GM18519 (cell line): ENCODE results near the gene ESPN.
"Not testable (repeated sequence)": the region's sequence is repeated elsewhere in the genome, so short reads cannot be mapped to it uniquely, and the experiment has no call there.

ENCODE experiments used
- ATAC-seq: cut with Tn5 transposase; IDR thresholded peaks from one replicate; pipeline ENCODE4 v1.9.1; 2021; ENCODE audit warnings: mild to moderate bottlenecking, moderate library complexity; ENCODE audit not compliant: unreplicated experiment, low FRiP score

Gene ESPN

DNA sequence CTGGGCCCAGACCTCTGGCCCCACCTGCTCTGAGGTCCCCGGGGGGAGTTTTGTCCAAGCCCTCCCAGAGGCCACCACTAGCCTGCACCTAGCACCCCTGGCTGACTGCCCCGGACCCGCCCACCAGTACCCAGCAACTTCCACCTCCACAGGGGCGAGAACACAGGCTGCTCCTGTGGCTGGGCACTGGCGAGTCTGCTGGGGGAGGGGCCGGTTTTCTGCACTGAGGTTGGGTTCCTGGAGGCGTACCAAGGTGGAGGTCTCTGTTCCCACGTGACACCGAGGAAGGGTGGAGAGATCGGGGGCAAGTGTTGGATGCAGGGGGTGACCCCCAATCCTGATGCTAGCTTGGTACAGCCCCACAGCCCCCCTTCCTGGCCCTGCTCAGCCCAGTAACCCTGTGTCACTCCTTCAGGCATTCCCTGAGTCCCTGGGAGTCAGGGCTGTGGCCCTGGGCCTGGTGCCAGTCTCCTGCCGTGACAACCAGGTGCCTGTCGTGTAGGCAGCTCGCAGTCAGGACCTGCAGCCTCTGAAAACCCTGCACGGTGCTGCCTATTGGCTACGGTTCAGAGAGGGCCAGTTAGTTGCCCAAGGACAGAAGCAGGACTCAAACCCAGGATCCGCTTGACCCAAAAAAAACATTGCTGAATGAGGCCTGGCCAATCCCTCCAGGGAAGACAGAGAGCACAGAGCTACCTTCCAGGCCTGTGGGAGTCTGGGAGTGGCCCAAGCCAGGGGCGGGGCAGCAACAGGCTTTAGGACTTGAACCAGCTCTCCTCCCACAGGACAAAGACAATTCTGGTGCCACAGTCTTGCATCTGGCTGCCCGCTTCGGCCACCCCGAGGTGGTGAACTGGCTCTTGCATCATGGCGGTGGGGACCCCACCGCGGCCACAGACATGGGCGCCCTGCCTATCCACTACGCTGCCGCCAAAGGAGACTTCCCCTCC is 3.1 kb downstream of the ESPN start:
- no peak for ATAC-seq

DNA sequence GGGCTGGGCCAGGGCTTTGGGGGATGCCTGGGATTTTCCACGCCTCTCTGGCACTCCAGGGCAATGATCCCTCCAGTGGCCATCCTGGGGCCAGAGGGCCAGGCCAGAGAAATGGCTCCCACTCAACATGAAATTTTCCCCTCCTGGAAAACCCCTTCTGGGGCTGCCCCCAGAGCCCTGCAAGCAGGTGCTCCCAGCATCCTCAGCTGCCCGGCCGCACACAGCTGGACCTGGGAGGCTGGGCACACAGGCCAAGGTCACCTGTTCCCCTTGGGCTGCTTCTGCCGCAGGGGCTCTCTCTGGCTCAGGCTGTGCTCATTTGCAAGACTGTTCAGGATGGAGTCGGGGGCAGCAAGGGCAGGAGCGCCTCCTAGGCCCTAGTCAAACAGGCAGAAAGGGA is 3.9 kb downstream of the ESPN start:
- not testable (repeated sequence) for ATAC-seq

DNA sequence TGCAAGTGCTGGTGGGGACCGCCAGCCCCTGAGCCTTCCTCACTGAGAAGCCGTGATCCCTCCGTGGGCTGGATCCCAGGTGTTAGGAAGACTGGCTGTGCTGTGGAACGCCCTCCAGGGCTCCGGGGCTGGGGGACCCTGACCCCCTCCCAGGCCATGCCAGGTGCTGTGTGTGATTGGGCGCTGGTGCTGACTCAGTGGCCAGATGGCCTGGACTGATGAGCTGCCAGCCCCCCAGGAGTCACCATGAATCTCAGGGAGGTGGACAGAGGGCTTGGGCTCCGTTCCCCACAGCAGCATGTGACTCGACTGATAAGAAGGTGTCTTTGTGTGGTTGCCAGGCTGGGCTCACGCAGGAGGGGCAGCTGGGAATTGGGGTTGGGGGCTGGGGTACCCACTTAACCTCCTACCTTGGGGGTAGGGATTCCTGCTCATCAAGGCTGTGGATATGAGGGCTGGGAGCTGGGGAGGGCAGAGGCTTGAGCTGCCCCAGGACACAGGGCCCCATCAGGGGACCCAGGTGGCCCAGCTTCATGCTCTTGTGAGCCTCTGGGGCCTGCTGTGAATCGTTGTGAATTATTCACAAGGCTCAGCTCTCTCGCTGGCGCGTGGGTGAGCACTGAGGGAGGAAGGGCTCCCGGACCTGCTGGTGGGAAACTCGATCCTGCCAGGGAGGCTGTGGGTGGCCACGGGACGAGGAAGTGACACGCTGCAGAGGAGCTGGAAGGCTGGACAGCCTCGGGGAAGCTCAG is 5.3 kb downstream of the ESPN start:
- ATAC-seq, result not testable (repeated sequence)

DNA sequence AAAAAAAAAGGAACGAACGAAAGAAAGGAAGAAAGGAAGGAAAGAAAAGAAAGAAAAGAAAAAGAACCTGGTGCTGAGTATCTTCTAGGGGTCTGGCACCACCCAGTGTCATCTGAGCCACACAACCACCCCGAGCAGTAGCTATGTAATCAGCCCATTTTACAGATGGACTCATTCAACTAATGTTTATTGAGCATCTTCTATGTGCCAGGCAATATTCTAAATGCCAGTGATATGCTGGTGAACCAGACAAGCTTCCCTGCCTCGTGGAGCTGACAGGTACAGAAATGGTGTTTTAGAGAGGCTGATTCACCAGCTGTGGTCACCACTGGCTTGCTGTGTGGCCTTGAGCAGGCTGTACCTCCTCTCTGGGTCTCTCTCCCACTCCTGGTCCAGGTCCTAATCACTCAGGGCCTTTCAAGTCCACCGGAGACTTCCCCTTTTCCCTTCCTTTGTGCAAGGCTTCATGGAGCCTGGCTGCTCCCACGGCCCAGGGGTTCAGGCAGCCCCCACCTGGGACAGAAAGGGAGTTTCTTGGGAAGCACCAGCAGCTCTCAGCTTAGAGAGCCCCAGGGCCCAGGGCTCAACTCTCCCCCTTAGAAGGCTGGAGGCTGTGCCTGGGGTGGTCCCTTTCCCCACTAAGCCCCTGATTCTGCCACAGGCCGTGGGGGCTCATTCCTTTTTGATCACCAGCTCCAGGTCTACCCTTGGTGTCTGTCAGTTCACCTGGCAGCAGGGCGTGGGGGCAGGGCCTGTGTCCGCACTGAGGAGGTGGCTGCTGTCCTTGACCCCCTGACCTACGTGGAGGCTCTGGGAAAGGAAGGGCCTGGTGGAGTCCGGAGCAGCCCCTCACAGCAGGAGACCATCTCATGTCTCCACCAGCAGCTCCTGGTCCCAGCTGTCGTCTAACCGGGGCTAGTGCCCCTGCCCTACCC is 7.3 kb downstream of the ESPN start:
- not testable (repeated sequence) for ATAC-seq

DNA sequence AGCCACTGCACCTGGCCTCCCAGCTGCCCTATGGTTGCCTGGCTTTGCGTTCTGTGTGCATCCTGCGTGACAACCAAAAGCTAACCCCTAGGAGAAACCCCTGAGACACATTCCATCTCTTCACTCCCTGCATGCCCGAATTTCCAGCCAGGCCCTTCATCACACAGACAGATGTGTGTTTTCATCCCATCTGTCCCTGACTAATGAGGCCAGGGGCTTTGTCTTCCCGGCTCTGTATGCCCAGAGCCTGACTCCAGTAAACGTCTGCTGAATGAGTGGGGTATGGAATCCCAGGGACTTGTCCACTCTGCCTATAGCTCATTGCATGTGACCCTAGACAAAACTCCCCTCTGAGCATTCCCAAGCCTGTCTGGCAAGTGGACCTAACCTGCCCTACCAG is 9.6 kb downstream of the ESPN start:
- no peak for ATAC-seq

DNA sequence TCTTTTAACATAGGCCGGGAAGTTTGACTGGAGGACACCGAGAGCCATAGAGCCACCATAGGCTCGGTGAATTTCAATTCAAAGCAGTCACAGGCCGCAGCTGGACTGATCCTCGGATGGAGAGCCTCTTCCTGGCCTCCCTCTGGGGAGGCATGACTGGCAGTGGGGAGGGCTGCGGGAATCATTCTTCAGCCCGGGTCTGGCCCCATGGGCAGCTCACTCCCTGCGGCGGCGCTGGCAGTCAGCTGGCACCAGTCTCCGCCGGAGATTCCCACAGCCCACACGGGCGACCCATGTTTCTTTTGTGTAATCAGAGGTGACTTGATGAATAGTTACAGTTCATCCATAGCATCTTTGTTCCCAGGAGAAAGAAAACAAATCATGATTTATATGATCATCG is 10.6 kb downstream of the ESPN start:
- no peak for ATAC-seq

DNA sequence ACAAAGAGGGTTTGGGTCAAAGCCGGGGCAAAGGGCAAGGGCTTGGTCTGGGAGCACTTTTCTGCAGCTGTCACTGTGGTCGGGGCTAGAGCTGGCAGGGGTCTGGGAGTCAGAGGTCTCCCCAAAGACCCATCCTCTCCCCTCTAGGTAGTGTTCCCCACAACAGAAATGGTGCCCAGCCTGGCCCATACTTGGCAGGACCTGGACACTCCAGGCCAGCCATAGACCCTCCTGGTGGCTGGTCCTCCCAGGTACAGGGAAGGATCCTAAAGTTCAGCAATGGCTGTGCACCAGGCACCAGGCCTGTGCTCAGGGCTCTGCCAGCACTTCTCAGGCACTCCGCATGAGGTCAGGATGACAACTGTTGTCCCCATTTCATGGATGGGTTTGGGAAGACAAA is 11.0 kb downstream of the ESPN start:
- ATAC-seq, result no peak

DNA sequence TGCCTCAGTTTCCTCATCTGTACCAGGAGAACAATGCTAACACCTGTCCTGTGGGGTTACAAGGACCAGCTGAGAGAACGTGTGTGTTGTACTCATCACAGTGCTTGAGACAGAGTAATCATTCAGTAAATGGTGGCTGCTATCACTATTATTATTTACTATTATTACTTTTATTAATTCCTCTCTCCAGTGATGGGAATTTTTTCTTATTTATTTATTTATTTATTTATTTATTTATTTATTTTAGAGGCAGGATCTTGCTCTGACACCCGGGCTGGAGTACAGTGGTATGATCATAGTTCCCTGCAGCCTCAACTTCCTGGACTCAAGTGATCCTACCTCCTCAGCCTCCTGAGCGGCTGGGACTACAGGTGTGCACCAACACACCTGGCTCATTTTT is 11.7 kb downstream of the ESPN start:
- not testable (repeated sequence) for ATAC-seq

DNA sequence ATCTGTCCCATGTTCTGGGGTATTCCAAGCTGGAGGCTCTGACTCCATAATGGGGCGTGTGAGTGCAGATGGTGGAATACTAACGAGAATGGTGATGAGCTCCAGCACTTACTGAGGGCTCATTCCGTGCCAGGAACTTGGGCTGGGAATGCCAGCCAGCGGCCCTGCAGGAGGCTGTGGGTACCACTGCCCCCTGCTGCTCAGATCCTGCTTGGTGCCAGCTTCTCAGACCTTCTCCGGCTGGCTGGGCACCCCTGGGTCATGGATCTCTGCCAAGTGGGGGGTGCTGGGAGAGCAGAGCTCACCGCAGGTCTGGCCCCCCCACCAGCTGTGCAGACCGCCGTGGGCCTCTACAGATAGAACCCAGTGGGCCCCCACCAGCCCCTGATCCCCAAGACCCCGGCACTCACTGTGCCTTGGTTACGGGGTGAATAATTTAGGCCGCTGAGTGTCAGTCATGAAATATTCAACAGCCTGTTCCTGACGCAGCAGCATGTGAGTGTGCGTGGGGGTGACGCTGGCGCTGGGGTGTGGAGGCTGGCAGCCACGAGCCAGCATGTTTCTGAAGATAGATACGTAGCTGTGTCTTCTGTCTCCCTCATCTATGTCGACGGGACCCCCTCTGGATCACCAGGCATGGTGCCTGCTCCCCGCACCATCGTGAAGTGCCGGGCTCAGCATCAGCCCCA is 12.6 kb downstream of the ESPN start:
- ATAC-seq, result not testable (repeated sequence)

DNA sequence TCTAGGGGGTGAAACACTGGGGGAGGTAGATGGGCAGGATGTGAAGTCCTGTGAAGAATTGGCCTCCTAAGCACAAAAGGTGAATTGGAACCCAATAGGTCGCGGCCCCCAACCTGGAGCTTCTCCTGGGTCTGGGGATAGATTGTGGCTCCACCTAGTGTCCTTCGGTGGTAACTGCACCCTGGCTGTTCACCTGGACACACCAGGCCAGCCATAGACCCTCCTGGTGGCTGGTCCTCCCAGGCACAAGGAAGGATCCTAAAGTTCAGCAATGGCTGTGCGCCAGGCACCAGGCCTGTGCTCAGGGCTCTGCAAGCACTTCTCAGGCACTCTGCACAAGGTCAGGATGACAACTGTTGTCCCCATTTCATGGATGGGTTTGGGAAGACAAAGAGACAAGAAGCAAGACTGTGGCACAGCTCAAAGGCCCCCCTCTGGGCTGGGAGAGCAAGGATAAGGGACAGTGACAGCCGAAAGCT is 13.5 kb downstream of the ESPN start:
- no peak for ATAC-seq

DNA sequence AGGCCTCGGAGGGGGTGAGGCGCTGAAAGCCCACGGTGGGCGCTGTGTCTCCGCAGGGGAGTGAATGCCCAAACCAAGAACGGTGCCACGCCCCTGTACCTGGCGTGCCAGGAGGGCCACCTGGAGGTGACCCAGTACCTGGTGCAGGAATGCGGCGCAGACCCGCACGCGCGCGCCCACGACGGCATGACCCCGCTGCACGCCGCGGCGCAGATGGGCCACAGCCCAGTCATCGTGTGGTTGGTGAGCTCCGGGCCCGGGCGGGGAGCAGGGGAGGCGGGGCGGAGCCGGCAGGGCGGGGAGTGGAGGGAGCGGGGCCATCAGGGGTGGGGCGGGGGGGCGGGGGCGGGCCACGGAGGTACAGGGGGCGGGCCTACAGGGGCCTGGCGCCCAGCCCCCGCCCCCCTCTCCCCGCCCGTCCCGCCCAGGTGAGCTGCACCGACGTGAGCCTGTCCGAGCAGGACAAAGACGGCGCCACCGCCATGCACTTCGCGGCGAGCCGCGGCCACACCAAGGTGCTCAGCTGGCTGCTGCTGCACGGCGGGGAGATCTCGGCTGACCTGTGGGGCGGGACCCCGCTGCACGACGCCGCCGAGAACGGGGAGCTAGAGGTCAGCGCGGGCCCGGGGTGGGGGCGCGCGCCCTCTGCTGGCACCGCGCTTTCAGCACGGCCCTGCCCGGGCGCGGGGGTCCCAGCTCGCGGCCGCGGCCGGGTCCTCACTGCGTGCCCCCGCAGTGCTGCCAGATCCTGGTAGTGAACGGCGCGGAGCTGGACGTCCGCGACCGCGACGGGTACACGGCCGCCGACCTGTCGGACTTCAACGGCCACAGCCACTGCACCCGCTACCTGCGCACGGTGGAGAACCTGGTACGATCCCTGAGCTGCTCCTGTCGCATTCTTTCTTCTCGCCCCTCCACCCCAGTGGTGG is 15.9 kb downstream of the ESPN start:
- ATAC-seq, result no peak

DNA sequence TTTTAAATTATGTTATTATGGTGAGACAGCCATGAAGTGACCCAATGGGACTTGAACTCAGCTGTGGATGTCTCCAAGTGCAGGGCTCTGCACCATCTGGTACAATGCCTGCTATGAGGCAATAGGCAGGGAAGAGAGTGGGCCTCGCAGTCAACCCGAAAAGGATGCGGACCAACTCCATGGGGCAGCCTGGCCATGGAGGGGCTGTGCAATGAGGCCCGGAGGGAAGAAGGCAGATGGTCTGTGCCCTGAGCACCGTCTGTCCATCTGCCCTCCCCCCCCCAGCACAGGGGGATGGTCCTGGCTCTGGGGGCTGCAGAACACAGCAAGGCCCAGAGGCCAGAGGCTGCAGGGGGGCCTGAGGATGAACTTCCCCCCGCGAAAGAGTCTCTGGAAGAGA is 17.0 kb downstream of the ESPN start:
- no peak for ATAC-seq

DNA sequence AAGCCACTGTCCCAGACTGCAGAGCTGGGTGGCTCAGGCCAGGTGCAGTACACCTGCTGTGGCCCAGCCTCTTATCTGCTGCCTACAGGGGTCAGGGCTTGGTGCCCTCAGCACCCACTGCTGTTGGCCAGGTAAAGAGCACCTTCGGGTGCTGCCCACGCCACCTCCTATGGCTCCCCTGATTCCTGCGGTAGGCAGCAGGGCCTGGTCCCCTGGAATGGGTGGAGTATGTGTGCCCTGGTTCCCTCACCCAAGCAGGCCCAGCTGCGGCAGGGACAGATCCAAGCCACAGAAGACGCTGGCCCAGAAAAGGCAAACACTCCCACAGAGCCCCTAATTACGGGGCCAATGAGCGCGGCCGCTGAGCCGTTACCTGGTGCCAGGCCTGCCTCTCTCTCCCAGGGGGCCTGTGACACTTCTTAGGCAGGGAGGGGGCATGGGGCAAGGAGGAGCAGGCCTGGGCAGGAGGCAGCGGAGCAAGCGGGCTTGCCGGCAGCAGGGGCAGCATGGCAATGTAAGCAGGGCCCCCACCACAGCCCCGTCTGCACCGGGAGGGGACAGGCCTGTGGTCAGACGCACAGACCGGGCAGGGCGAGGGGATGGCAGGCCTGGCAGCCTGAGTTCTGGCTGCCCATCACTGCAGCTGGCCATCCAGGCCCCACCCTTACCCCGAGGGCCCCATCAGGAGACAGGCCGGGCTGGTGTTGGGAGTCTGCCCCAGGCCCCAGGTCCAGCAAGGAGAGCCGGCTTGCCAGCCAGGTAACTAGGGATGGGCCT is 19.0 kb downstream of the ESPN start:
- no peak for ATAC-seq

DNA sequence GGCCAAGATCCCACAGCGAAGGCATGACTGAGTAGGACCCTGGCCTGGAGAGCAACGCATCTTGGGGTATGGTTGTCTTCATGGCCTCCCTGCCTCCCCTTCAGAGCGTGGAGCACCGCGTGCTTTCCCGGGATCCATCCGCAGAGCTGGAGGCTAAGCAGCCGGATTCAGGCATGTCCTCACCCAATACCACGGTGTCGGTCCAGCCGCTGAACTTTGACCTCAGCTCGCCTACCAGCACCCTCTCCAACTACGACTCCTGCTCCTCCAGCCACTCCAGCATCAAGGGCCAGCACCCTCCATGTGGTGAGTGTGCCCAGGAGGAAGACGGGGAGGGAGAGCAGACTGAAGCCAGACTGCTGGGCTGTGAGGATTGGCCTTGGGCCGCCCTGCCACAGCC is 19.8 kb downstream of the ESPN start:
- no peak for ATAC-seq

DNA sequence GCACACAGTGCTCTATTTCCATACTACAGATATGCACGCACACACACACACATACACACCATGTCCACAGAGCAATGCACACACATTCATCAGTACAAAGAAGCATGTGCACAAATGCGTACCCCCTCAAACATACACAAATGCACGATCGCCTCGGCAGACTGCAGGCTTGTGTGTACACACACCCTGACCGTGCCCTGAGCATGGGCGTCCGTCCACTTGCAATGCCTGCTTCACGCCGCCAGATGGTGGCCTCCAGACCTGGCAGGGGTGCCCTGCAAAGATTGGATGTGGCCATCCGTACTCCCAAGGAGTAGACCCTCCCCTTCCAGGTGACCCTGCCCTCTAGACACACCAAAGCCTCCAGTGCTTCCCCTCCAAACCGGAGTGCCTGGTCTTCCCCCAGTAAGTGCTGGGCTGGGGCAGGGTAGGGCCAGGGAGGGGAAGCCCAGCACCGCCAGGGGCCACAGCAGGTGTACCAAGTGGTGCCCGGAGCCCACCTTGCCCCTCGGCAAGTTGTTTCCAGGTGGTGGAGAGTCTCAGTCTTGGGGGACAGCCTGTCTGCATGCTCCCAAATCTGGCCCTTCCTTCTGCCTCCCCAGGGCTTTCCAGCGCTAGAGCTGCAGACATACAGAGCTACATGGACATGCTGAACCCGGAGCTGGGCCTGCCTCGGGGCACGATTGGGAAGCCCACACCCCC is 20.6 kb downstream of the ESPN start:
- no peak for ATAC-seq

DNA sequence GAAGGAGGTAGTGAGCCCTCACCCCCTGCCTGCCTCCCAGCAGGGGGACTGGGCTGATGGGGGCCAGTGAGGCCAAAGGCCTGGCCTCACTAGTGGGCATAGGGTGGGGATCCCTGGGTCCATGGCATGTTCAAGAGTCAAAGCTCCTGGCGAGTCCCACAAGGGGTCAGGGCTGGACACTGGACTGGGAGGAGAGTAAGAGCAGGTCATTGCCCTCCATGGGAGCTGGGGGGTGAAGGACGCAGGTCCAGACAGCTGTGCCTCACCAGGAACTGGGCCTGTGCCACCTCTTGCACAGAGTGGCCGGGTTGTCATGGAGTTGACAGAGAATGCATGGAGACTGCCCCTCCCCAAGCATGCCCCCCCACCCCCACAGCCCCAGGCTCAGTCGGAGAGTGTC is 21.4 kb downstream of the ESPN start:
- ATAC-seq, result not testable (repeated sequence)

DNA sequence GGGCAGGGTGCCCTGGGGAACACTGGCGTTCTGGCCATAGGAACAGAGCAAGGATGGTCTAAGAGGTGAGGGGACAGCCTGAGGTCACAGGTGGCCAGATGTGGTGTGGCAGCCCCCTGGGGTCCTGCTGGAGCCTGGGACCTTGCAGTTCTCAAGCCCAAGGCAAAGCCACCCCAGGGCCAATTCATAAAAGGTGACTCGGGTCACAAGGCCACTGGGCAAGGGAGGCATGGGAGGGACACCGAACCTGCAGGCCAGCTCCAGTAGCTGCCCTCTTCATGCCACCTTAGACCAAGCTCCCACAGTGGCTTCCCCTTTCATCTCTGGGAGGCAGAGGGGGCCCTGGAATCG is 22.1 kb downstream of the ESPN start:
- no peak for ATAC-seq
